Measurements from ENCODE around the gene OR6M1. TPM values are rescaled to one million over a fixed set of nuclear protein-coding genes. Genes with fewer than 3 reads are reported as not detected.

OR6M1 gene
- polyA plus RNA-seq, 2 of the 4 experiments (the other 2 are of a cell fraction) = not detected

DNA sequence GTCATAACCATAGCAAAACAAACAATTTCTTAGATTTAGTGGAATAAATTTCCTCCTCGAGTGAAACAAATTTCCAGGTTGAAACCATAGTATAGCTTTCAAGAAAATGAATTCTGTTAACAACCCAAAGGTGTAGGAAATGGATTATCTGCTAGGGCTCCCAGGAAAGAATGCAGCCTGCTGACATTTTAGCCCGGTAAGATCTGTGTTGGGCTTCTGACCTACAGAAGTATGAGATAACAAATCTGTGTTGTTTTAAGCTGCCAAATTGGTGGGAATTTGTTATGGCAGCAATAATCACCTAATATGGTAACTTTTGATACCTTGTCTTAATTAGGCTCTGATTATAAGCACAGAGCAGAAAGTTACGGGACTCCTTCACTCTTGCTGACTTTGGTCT, 32.0 kb upstream of the OR6M1 start:
- DNase-seq (ENCODE audit: low read depth in 1 of 2, low spot score in 1 of 2) (no peak), FAIRE-seq (no peak), ATAC-seq (no peak)
- POLR2A ChIA-PET = no interaction called here
- CTCF ChIA-PET = interaction anchor here (0.5 kb wide), 1 partner anchor 45 kb away, joined by 3 read pairs; no protein-coding TSS in a partner anchor
- H3K27ac ChIP-seq = no peak overlapping the region
- H3K4me3 ChIP-seq = no peak overlapping the region
- H3K9me3 ChIP-seq = no peaks in the 10 kb centered on the region
- 21% methylated on average over 3 of the region's 3 CpGs for WGBS (ENCODE audit: missing lambda C conversion rate)
- no peaks in the 10 kb centered on the region for H3K4me1 ChIP-seq
- TF ChIP-seq KDM1A (IDR thresholded peaks at IDR 0.05; ENCODE audit: low read depth) = no peak
- no peak for TF ChIP-seq ZFP36 (IDR thresholded peaks at IDR 0.05; ENCODE audit: borderline replicate concordance, partially characterized antibody)
- no peak for TF ChIP-seq FOXS1 (CRISPR knock-in tag; IDR thresholded peaks at IDR 0.05)
- no peak for TF ChIP-seq NR3C1 (IDR thresholded peaks at IDR 0.05)
- TF ChIP-seq RCOR1 (IDR thresholded peaks at IDR 0.05; ENCODE audit: low read depth, low read length) = no peak
- no peak for TF ChIP-seq EHMT2 (IDR thresholded peaks at IDR 0.05; ENCODE audit: low read depth)
- no peak overlapping the region for H3K4me2 ChIP-seq

GRCh38 chr11:123833095-123833494, 26.9 kb upstream of the OR6M1 start:
- FAIRE-seq (no peak), DNase-seq (ENCODE audit: low read depth in 1 of 2, low spot score in 1 of 2) (no peak), ATAC-seq (no peak)
- Histone ChIP-seq H3K4me3 (no peak overlapping the region), H3K4me2 (no peak overlapping the region), H3K9me3 (no peaks in the 10 kb centered on the region), H3K4me1 (no peaks in the 10 kb centered on the region), H3K27ac (no peak overlapping the region)
- TF ChIP-seq RNF2 (IDR thresholded peaks at IDR 0.05; ENCODE audit: borderline replicate concordance, low read depth) = no peak
- TF ChIP-seq CBX2 (IDR thresholded peaks at IDR 0.05; ENCODE audit: borderline replicate concordance, low read depth) = no peak
- no peak for TF ChIP-seq NFE2L2 (conservative IDR thresholded peaks at IDR 0.05; ENCODE audit: low read length)
- no peak for TF ChIP-seq KDM1A (IDR thresholded peaks at IDR 0.05; ENCODE audit: low read depth)
- no peak for TF ChIP-seq PHF8 (IDR thresholded peaks at IDR 0.05; ENCODE audit: borderline replicate concordance, low read depth)
- TF ChIP-seq RARB (CRISPR knock-in tag; IDR thresholded peaks at IDR 0.05) = no peak
- no peak for TF ChIP-seq CBX8 (IDR thresholded peaks at IDR 0.05)
- TF ChIP-seq NPAS2 (CRISPR knock-in tag; IDR thresholded peaks at IDR 0.05; ENCODE audit: borderline replicate concordance) = no peak
- TF ChIP-seq, protein P1, sequence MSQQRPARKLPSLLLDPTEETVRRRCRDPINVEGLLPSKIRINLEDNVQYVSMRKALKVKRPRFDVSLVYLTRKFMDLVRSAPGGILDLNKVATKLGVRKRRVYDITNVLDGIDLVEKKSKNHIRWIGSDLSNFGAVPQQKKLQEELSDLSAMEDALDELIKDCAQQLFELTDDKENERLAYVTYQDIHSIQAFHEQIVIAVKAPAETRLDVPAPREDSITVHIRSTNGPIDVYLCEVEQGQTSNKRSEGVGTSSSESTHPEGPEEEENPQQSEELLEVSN (IDR thresholded peaks at IDR 0.05; ENCODE audit: borderline replicate concordance, low read depth) = no peak
- no peak for TF ChIP-seq REST (IDR thresholded peaks at IDR 0.05)
- TF ChIP-seq HMGXB4 (CRISPR knock-in tag; IDR thresholded peaks at IDR 0.05; ENCODE audit: borderline replicate concordance) = no peak
- ChIA-PET POLR2A (no interaction called here), CTCF (no interaction called here)
- WGBS (ENCODE audit: missing lambda C conversion rate) = 0% methylated on average over 2 of the region's 2 CpGs

DNA sequence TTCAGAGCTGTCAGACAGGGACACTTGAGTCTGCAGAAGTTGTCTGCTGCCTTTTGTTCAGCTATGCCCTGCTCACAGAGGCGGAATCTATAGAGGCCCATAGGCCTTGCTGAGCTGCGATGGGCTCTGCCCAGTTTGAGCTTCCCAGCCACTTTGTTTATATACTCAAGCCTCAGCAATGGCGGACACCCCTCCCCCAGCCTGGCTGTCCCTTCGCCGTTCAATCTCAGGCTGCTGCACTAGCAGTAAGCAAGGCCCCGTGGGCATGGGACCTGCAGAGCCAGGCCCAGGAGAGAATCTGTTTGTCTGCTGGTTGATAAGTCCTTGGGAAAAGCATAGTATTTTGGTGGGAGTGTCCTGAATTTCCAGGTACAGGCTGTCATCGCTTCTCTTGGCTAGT, 23.6 kb upstream of the OR6M1 start:
- ATAC-seq (no peak), FAIRE-seq (no peak), DNase-seq (ENCODE audit: low read depth in 1 of 2, low spot score in 1 of 2) (no peak)
- Histone ChIP-seq H3K27ac (no peak overlapping the region), H3K4me1 (no peaks in the 10 kb centered on the region), H3K9me3 (no peaks in the 10 kb centered on the region), H3K4me2 (no peak overlapping the region), H3K4me3 (no peak overlapping the region)
- TF ChIP-seq RARB (CRISPR knock-in tag; IDR thresholded peaks at IDR 0.05) (no peak), REST (IDR thresholded peaks at IDR 0.05) (no peak), HEYL (CRISPR knock-in tag; IDR thresholded peaks at IDR 0.05) (no peak), CBX2 (IDR thresholded peaks at IDR 0.05; ENCODE audit: borderline replicate concordance, low read depth) (no peak), SREBF2 (IDR thresholded peaks at IDR 0.05) (no peak), CTCF (IDR thresholded peaks at IDR 0.05) (no peak), CHD2 (IDR thresholded peaks at IDR 0.05; ENCODE audit: low read length, partially characterized antibody) (no peak), ATOH8 (CRISPR knock-in tag; IDR thresholded peaks at IDR 0.05; ENCODE audit: low read depth) (no peak)
- 30% methylated on average over 2 of the region's 7 CpGs for WGBS (ENCODE audit: missing lambda C conversion rate)
- ChIA-PET CTCF (no interaction called here), POLR2A (no interaction called here)

All from A549 (cell line).